Measurements from ENCODE around the gene TMEM52.

Gene TMEM52

GRCh38 chr1:1910033-1910465 lies 9.0 kb downstream of the TMEM52 start:
- peak overlapping the region; percentile 38; the same call in 1 of the 2 replicates for H3K27ac ChIP-seq
- TF ChIP-seq ZFX (IDR thresholded peaks at IDR 0.05; ENCODE audit: borderline replicate concordance) (no peak), CTCF (IDR thresholded peaks at IDR 0.05) (no peak)

- peak overlapping the region; percentile 38 for H3K27ac ChIP-seq
- TF ChIP-seq ZFX (IDR thresholded peaks at IDR 0.05; ENCODE audit: borderline replicate concordance) (no peak), CTCF (IDR thresholded peaks at IDR 0.05) (no peak)
Observed at GRCh38 chr1:1908506-1908791, 10.6 kb downstream of the TMEM52 start.

GRCh38 chr1:1907098-1907736 lies 11.9 kb downstream of the TMEM52 start:
- TF ChIP-seq CTCF (IDR thresholded peaks at IDR 0.05): no peak
- no peak for TF ChIP-seq ZFX (IDR thresholded peaks at IDR 0.05; ENCODE audit: borderline replicate concordance)
- H3K27ac ChIP-seq: no peak overlapping the region

GRCh38 chr1:1906185-1907097 lies 12.6 kb downstream of the TMEM52 start:
- no peak overlapping the region for H3K27ac ChIP-seq
- TF ChIP-seq CTCF (IDR thresholded peaks at IDR 0.05) (peak; percentile 95), ZFX (IDR thresholded peaks at IDR 0.05; ENCODE audit: borderline replicate concordance) (no peak)

- TF ChIP-seq CTCF (IDR thresholded peaks at IDR 0.05): no peak
- no peak for TF ChIP-seq ZFX (IDR thresholded peaks at IDR 0.05; ENCODE audit: borderline replicate concordance)
- no peak overlapping the region for H3K27ac ChIP-seq
Observed at GRCh38 chr1:1903224-1903623, 15.9 kb downstream of the TMEM52 start.

GRCh38 chr1:1901641-1902294 lies 17.3 kb downstream of the TMEM52 start:
- no peak overlapping the region for H3K27ac ChIP-seq
- no peak for TF ChIP-seq ZFX (IDR thresholded peaks at IDR 0.05; ENCODE audit: borderline replicate concordance)
- TF ChIP-seq CTCF (IDR thresholded peaks at IDR 0.05): no peak
